Peyer's patch (tissue), 4 donors: ENCODE measurements around the gene EVA1A.

ENCODE experiments used
- POLR2A ChIP-seq, 2 donors: fragments of 450-650 bp; IDR thresholded peaks; one replicate each; pipeline ENCODE4 v1.5.1; 2017; ENCODE audit warnings: antibody characterized with exemption in 2 of 2, mild to moderate bottlenecking in 2 of 2, moderate library complexity in 2 of 2
- TF ChIP-seq, protein P1 (sequence below), 6 experiments: fragments of 450-650 bp in 4 of 6; fragments of 200-600 bp in 2 of 6; sonication (generic) in 1 of 6; IDR thresholded peaks; one replicate each; pipeline ENCODE4 v1.5.1; 2017 to 2019; ENCODE audit warnings: antibody characterized with exemption in 6 of 6, mild to moderate bottlenecking in 3 of 6, moderate library complexity in 1 of 6

DNA sequence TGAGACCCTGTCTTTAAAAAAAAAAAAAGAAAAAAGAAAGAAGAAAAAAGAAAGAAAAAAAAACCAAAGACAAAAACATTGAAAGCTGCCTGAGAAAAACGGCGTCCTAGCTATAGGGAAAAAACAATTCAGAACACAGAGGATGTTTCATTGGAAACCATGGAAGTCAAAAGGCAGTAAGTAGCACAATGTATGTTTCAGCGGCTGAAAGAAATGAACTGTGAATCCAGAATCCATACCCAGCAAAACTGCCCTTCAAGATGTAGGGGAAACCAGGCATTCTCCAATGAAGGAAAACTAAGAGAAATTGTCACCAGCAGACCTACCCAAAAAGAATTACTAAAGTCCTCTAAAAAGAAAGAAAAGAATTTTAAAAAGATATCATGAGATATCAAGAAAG, 27.6 kb downstream of the EVA1A start:
- TF ChIP-seq, protein P1, sequence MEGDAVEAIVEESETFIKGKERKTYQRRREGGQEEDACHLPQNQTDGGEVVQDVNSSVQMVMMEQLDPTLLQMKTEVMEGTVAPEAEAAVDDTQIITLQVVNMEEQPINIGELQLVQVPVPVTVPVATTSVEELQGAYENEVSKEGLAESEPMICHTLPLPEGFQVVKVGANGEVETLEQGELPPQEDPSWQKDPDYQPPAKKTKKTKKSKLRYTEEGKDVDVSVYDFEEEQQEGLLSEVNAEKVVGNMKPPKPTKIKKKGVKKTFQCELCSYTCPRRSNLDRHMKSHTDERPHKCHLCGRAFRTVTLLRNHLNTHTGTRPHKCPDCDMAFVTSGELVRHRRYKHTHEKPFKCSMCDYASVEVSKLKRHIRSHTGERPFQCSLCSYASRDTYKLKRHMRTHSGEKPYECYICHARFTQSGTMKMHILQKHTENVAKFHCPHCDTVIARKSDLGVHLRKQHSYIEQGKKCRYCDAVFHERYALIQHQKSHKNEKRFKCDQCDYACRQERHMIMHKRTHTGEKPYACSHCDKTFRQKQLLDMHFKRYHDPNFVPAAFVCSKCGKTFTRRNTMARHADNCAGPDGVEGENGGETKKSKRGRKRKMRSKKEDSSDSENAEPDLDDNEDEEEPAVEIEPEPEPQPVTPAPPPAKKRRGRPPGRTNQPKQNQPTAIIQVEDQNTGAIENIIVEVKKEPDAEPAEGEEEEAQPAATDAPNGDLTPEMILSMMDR (IDR thresholded peaks at IDR 0.05) = no peak
- no peak for TF ChIP-seq POLR2A (IDR thresholded peaks at IDR 0.05)
